GM12875 (cell line): ENCODE results near the gene CREBZF.

ENCODE experiments used
- H3K4me3 ChIP-seq: one replicate; pipeline ENCODE4 v1.5.1; 2011; ENCODE audit warnings: low read depth, low read length, control low read depth
- CTCF ChIP-seq: IDR thresholded peaks from 2 replicates; pipeline ENCODE4 v1.5.1; 2011; ENCODE audit warnings: low read depth, mild to moderate bottlenecking, control low read depth, inconsistent platforms, low read length, moderate library complexity, borderline replicate concordance; ENCODE audit not compliant: insufficient read depth

Gene CREBZF

GRCh38 chr11:85664615-85665481 is at the start of gene CREBZF:
Gene CREBZF, minus strand, starts transcription at chr11:85665129. Its CDS starts 254 bp downstream, at chr11:85664875.
- no peak for TF ChIP-seq CTCF
- peak within 1 kb of the TSS; percentile 76 for H3K4me3 ChIP-seq

GRCh38 chr11:85712953-85713352 is 48.0 kb upstream of the CREBZF start:
- TF ChIP-seq CTCF: no peak
- H3K4me3 ChIP-seq: no peak overlapping the region

GRCh38 chr11:85710917-85711316 is 46.0 kb upstream of the CREBZF start:
- H3K4me3 ChIP-seq: no peak overlapping the region
- TF ChIP-seq CTCF: no peak

- no peak overlapping the region for H3K4me3 ChIP-seq
- TF ChIP-seq CTCF: no peak
Observed at GRCh38 chr11:85709941-85710702, 45.2 kb upstream of the CREBZF start.

GRCh38 chr11:85705800-85706199 is 40.9 kb upstream of the CREBZF start:
- H3K4me3 ChIP-seq: no peak overlapping the region
- no peak for TF ChIP-seq CTCF

GRCh38 chr11:85704967-85705366 is 40.0 kb upstream of the CREBZF start:
- H3K4me3 ChIP-seq: no peak overlapping the region
- TF ChIP-seq CTCF: no peak
